RPMI8226 (cell line): ENCODE results near the gene SUFU.
A peak's percentile ranks its signal among the peaks of the same experiment; 100 is the strongest.

Experiments used
- DNase-seq: peaks from one replicate; pipeline ENCODE4 v3.0.0-alpha.2; 2015

The SUFU gene

GRCh38 chr10:102621443-102622325 is 117.9 kb downstream of the SUFU start:
- DNase-seq, result no peak

GRCh38 chr10:102624094-102624493 is 120.3 kb downstream of the SUFU start:
- no peak for DNase-seq

- DNase-seq, result no peak
Observed at GRCh38 chr10:102624751-102625645, 121.2 kb downstream of the SUFU start.

GRCh38 chr10:102626026-102626685 is 122.4 kb downstream of the SUFU start:
- no peak for DNase-seq

- DNase-seq, result no peak
Observed at GRCh38 chr10:102627291-102627735, 123.5 kb downstream of the SUFU start.

GRCh38 chr10:102627736-102628293 is 124.0 kb downstream of the SUFU start:
- no peak for DNase-seq

GRCh38 chr10:102628451-102628911 is 124.7 kb downstream of the SUFU start:
- no peak for DNase-seq

- no peak for DNase-seq
Observed at GRCh38 chr10:102629661-102630614, 126.2 kb downstream of the SUFU start.

GRCh38 chr10:102630663-102631062 is 126.9 kb downstream of the SUFU start:
- DNase-seq, result no peak

- no peak for DNase-seq
Observed at GRCh38 chr10:102631525-102632393, 128.0 kb downstream of the SUFU start.

- no peak for DNase-seq
Observed at GRCh38 chr10:102632394-102633111, 128.8 kb downstream of the SUFU start.

GRCh38 chr10:102633287-102633686 is 129.5 kb downstream of the SUFU start:
- DNase-seq, result no peak

GRCh38 chr10:102633848-102634247 is 130.1 kb downstream of the SUFU start:
- DNase-seq, result no peak

GRCh38 chr10:102634686-102635085 is 130.9 kb downstream of the SUFU start:
- no peak for DNase-seq

- DNase-seq, result no peak
Observed at GRCh38 chr10:102635377-102635776, 131.6 kb downstream of the SUFU start.

- DNase-seq, result no peak
Observed at GRCh38 chr10:102639537-102639936, 135.8 kb downstream of the SUFU start.

GRCh38 chr10:102641402-102641801 is 137.6 kb downstream of the SUFU start:
- DNase-seq, result no peak

GRCh38 chr10:102641880-102642735 is 138.3 kb downstream of the SUFU start:
- peak; percentile 95 for DNase-seq
